Transverse colon (tissue), 4 donors: Measurements from ENCODE around the gene OTUD7B. TPM values are rescaled to one million over a fixed set of nuclear protein-coding genes. Genes with fewer than 3 reads are reported as not detected.

Experiments used
- total RNA-seq, 4 donors: library from RNA; depleted of rRNA; stranded (reverse); fragments of >200 nt; gene quantifications; one replicate each; pipeline ENCODE4 v1.1.0, GENCODE V29; 2016

OTUD7B gene
- total RNA-seq, 4 donors from 2014 or later, result 11.3 to 26.8 (median 25.5) TPM

Other genes starting within 250 kb of the OTUD7B start
- gene FCGR1A, start 228.0 kb downstream of the OTUD7B start, total RNA-seq, result 1 to 10 TPM in 1 of 4 donors, not detected in 3; 2.9 TPM
- gene BOLA1, start 111.2 kb downstream of the OTUD7B start, total RNA-seq, result 10 to 100 TPM in 3 of 4 donors, 1 to 10 TPM in 1; 7.4 to 61.0 (median 31.5) TPM
- 1 to 10 TPM in 3 of 4 donors, under 1 TPM in 1; 0.40 to 2.5 (median 1.5) TPM for gene SV2A, start 92.9 kb downstream of the OTUD7B start, total RNA-seq
- 10 to 100 TPM; 32.4 to 78.6 (median 46.2) TPM for gene SF3B4, start 82.9 kb downstream of the OTUD7B start, total RNA-seq
- 100 to 1,000 TPM; 284 to 483 (median 296) TPM for gene MTMR11, start 73.8 kb downstream of the OTUD7B start, total RNA-seq
- 10 to 100 TPM; 16.1 to 47.5 (median 34.7) TPM for gene VPS45, start 57.0 kb upstream of the OTUD7B start, total RNA-seq
- 10 to 100 TPM; 35.9 to 76.3 (median 49.7) TPM for gene PLEKHO1, start 139.2 kb upstream of the OTUD7B start, total RNA-seq
- gene ANP32E, start 225.4 kb upstream of the OTUD7B start, total RNA-seq, result 10 to 100 TPM in 2 of 4 donors, 1 to 10 TPM in 2; 6.6 to 20.8 (median 10.8) TPM
- gene CA14, start 247.0 kb upstream of the OTUD7B start, total RNA-seq, result 1 to 10 TPM in 1 of 4 donors, under 1 TPM in 2, not detected in 1; 0.27 to 1.1 (median 0.48) TPM